GM10248 (cell line): ENCODE results near the gene SLC4A4.

Source experiments
- CTCF ChIA-PET: fragments of 300-600 bp; sonication (Branson Sonifier 250); formaldehyde crosslinking; extraction: SDS; loops from one replicate; lab custom pipeline; 2021; ENCODE audit warnings: antibody characterized with exemption; lab: Yijun Ruan, JAX
- POLR2A ChIA-PET: fragments of 350-650 bp; sonication (Branson Sonifier 250); formaldehyde crosslinking; extraction: SDS; loops from one replicate; lab custom pipeline; 2020; ENCODE audit warnings: antibody characterized with exemption; lab: Yijun Ruan, JAX
- DNase-seq: peaks from one replicate; pipeline ENCODE4 v3.0.0; 2012; ENCODE audit errors: extremely low spot score
- CTCF ChIP-seq: IDR thresholded peaks from 2 replicates; pipeline ENCODE4 v1.5.1; 2012; ENCODE audit warnings: mild to moderate bottlenecking, low read depth; ENCODE audit errors: extremely low read depth, missing control alignments, control extremely low read depth

Gene SLC4A4

GRCh38 chr4:71587995-71588394, 249.2 kb downstream of the SLC4A4 start:
- no peak for DNase-seq
- POLR2A ChIA-PET, result no interaction called here
- no peak for TF ChIP-seq CTCF
- CTCF ChIA-PET, result no interaction called here

- no peak for DNase-seq
- no peak for TF ChIP-seq CTCF
- CTCF ChIA-PET, result interaction anchor here (0.8 kb wide), 1 partner anchor 17 kb away, joined by 3 read pairs; no protein-coding TSS in a partner anchor
- POLR2A ChIA-PET, result no interaction called here
These were observed 254.0 kb downstream of the SLC4A4 start for GRCh38 chr4:71592793-71593192.

GRCh38 chr4:71593311-71593710, 254.5 kb downstream of the SLC4A4 start:
- TF ChIP-seq CTCF, result no peak
- ChIA-PET POLR2A (no interaction called here), CTCF (interaction anchor here (0.8 kb wide), 1 partner anchor 17 kb away, joined by 3 read pairs; no protein-coding TSS in a partner anchor)
- DNase-seq, result no peak

- ChIA-PET POLR2A (no interaction called here), CTCF (no interaction called here)
- DNase-seq, result no peak
- TF ChIP-seq CTCF, result no peak
These were observed 256.8 kb downstream of the SLC4A4 start for GRCh38 chr4:71595576-71596108.

- POLR2A ChIA-PET, result no interaction called here
- TF ChIP-seq CTCF, result no peak
- no peak for DNase-seq
- CTCF ChIA-PET, result no interaction called here
These were observed 260.8 kb downstream of the SLC4A4 start for GRCh38 chr4:71599578-71599977.

GRCh38 chr4:71602289-71602900, 263.6 kb downstream of the SLC4A4 start:
- ChIA-PET POLR2A (no interaction called here), CTCF (interaction anchor here (0.8 to 1.1 kb wide), 2 partner anchors 12 to 17 kb away, joined by 3 read pairs; no protein-coding TSS in a partner anchor)
- no peak for DNase-seq
- no peak for TF ChIP-seq CTCF
